Globus pallidus (tissue), 1 donor: Measurements from ENCODE around the gene INTS1.
"Not testable (repeated sequence)": the region's sequence is repeated elsewhere in the genome, so short reads cannot be mapped to it uniquely, and the experiment has no call there.

Experiments
- DNase-seq: peaks from one replicate; pipeline ENCODE4 v3.0.0-alpha.2; 2015; ENCODE audit warnings: low spot score

The INTS1 gene

DNA sequence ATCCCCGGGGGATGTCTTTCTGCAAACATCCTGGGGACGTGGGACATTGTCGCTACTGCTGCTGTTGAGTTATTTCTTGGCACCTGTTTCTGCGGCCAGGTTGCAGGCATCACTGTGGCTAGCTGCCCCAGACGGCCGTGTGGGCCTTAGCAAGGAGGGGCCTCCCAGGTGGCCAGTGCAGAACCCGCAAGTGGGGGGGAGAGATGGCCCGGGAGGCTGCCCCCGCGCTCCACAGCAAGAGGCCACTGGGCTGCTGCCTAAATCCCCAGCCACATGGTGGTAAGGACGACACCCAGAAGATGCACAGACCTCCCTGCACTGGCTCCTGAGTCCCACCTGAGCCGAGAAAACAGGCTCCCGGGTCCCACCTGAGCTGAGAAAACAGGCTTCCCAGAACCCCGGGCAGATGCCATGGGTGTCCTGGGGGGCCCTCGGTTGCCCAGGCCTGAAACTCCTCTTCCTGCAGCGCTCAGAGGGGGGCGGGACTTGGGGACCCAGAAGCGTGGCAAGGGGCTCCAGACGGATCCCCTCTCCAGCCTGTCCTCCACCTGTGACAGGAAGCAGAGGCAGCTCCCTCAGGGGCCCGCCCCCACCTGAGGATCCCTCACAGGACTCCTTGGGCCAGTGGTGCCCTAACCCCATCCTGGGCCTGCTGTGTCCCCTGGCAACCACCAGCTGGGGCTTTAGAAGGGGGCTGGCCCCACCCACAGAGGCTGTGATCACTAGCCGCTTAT lies 25.4 kb upstream of the INTS1 start:
- DNase-seq: no peak

DNA sequence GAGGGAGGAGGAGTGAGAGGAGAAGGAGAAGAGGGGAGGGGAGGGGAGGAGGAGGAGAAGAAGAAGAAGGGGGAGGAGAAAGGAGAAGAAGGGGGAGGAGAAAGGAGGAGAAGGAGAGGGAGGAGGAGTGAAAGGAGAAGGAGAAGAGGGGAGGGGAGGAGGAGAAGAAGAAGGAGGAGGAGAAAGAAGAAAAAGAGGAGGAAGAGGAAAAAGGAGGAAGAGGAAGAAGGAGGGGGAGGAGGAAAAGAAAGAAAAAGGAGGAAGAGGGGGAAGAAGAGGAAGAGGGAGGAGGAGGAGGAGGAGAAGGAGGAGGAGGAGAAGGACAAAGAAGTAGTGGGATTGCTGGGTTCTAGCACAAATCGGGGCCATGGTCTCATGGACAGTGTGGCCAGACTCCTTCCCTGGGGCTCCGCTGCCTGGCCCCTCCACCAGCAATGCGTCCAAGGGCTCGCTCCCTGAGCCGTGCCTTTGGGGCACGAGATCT lies 22.1 kb upstream of the INTS1 start:
- DNase-seq: no peak

DNA sequence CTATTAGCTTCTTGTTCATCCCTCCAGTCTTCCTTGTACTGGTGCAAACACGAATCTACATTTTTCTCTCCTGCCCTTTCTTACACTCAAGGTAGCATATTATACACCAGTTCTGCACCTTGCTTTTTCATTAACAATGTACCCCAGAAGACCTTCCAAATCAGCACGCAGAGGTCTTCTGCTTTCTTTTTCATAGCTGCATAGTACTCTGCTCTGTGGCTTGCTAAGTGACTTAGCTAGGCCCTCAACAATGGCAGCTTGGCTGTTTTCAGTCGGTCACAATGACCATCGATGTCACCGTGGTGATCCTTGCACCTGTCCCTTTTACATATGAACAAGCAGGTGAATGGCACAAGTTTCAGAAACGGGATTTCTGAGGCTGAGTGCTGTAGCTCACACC lies 21.2 kb upstream of the INTS1 start:
- no peak for DNase-seq

DNA sequence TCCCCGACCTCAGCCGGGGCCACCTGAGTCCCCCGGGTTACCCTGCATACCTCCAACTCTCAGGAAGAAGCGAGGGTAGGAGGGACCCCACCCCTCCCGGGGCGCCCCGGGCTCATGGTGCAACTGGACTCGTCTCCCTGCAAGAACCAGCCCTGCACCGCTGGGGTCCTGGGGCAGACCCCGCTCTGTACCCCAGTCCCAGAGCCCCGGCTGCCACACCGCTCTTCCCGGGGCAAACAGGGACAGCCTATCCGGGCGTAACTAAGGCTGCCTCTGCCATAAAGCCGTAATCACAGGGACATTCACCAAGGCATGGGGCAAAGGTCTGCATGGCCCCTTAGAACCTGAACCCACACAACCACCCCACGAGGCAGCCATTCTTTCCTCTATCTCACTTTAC lies 19.7 kb upstream of the INTS1 start:
- DNase-seq: no peak

DNA sequence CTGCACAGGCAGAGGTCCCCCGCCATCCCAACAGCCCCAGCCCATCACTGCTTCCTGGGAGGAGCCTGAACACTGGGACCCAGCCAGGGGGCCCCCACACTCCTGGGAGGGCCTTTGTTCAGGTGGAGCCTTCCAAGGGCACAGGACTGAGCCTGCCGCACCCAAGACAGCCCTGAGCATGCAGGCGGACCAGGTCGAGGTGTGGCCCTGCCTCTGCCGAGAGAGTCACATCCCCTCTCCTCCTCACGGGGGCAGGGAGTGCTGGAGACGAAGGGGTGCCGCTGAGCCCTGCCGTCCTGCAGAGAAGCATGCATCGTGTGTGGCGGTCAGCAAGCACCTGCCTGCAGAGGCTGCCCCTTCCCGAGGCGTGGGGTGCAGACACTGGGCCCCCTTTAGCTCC lies 19.0 kb upstream of the INTS1 start:
- DNase-seq: no peak

DNA sequence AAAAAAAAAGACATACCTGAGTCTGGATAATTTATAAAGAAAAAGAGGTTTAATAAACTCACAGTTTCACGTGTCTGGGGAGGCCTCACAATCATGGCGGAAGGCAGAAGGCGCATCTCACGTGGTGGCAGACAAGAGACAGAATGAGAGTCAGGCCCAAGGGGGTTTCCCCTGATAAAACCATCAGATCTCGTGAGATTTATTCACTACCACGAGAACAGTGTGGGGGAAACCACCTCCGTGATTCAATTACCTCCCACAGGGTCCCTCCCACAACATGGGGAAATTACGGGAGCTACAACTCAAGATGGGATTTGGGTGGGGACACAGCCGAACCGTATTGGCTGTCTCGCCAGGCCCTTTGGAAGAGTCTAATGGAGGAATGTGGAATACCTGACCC lies 17.3 kb upstream of the INTS1 start:
- DNase-seq: no peak

DNA sequence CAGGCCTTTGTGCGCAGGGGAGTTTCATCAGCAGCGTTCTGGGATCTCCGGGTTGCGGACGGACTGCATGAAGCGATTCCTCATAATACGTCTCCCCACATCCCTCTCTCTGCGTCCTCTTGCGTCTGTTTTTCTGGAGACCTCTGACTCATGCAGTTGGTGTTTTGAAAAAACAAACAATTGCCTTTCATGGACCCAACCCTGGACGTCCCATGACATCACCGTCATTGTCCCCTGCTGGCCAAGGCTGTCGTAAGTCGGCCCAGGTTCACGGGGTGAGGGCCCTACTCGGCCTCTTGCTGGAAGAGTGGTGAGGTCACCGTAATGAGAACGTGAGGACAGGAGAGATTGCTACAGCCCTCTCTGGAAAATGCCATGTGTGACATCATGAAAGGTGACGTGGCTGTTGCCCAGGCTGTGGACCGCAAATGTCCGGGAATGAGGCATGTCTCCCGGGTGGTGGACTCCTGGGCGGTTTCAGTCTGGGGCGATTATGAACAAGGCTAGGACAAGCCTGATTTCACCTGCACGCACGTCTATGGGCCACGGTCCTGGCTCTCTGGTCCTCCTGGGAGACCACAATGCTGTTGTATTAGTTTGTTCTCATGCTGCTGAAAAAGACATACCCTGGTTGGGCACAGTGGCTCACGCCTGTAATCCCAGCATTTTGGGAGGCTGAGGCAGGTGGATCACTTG lies 16.5 kb upstream of the INTS1 start:
- DNase-seq: no peak

DNA sequence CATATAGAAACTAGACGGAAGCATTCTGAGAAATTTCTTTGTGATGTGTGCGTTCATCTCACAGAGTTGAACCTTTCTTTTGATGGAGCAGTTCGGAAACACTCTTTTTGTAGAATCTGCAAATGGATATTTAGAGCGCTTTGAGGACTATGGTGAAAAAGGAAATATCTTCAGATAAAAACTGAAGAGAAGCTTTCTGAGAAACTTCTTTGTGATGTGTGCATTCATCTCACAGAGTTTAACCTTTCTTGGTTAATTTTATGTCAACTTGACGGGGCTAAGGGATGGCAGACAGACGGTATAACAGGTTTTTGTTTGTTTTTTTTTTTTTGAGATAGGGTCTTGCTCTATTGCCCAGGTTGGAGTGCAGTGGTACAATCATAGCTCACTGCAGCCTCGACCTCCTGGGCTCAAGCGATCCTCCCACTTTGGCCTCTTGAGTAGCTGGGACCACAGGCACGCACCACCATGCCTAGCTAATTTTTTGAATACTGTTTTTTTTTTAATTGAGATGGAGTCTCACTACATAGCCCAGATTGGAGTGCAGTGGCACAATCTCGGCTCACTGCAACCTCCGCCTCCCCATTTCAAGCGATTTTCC lies 15.2 kb upstream of the INTS1 start:
- DNase-seq: not testable (repeated sequence)

DNA sequence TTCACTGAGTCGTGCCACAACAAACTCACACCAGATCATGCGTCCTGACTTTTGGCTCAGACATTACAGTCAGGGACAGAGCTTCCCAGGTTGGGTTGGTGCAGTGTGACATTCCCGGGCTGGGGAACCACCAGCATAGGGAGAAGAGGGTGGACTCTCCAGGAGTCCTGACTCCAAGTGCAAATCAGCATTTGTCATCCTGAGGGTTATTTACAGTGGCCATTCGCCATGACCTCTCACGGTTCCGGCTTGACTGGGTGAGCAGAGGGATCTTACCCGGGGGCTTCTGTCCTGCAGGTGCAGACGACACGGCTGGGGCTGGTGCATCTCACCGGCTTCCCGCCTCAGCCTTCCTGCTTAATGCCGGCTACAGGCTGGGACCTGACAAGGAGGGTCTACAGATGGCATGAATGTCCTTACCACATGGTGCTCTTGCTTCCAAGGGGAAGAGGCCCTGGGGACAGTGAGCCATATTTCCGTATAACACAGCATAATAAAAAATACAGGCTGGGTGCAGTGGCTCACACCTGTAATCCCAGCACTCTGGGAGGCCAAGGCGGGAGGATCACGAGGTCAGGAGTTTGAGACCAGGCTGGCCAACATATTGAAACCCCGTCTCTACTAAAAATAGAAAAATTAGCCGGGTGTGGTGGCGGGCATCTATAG lies 12.5 kb upstream of the INTS1 start:
- no peak for DNase-seq

DNA sequence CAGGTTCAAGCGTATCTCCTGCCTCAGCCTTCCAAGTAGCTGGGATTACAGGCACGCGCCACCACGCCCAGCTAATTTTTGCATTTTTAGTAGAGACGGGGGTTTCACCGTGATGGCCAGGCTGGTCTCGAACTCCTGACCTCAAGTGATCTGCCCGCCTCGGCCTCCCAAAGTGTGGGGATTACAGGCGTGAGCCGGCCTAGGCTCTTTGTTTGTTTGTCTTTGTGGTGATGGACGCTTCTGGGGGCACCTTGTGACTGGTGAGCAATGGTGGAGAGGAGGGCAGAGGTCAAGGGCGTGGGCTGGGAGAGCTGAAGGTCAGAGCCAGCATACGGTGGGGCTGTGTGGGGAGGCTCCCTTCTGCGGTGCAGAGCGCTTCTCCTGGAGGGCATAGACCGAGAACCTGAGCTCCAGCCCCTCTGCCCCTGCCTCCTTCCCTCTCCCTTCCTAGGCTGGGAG lies 11.3 kb upstream of the INTS1 start:
- DNase-seq: not testable (repeated sequence)

DNA sequence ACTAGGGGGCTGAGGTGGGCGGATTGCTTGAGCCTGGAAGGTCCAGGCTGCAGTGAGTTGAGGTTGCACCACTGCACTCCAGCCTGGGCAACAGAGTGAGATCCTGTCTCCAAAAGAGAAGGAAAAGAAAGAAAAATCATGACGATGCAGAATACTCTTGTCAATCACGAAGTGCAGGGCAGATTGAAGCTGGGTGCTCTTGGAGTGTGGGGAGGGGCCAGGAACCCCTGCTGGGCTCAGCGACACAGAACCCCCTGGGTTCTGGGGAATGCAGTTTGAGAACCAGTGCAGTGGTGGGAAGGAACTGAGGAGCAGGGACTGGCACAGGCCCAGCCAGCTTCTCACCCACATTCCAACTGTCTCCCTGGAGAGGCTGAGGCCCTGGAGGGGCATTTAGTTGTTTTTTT lies 10.8 kb upstream of the INTS1 start:
- DNase-seq: no peak

DNA sequence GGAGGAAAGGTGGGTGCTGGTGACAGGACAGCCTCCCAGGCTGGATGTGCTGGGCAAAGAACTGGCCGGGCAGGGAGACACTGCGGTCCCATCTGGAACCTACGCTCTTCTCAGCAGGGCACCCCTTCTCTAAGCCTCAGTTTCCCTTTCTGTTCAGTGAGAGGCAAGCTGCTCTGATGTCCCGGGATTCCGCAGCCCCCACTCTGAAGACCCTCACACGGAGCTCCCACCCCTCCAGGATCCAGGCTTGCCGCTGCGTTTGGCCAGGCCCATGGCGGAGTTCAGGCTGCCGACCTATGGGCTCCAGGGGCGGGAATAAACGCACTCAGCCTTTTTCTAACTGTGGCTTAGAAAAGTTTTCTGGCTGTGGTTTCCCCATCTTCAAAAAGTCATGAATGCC lies 10.2 kb upstream of the INTS1 start:
- DNase-seq: no peak

DNA sequence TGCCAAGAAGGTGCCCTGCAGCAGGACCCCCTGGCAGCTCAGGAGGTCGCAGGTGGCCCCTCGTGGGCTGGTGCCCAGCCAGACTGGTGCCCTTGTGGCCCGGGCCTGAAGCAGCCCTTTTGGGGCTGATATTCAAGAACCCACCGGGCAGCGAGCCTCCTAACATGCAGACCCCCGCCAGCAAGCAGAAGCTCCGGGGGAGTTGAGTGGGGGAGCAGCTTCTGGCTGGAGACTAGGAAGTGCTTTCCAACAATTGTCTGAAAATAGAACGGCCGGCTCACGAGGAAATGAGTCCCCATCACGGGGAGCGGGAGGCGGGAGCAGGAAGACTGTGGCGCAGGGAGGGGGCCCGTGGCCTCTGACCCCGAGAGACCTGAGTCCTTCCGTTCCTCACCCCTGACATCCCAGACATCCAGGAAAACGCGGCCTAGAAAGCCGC lies 9.5 kb upstream of the INTS1 start:
- DNase-seq: no peak

DNA sequence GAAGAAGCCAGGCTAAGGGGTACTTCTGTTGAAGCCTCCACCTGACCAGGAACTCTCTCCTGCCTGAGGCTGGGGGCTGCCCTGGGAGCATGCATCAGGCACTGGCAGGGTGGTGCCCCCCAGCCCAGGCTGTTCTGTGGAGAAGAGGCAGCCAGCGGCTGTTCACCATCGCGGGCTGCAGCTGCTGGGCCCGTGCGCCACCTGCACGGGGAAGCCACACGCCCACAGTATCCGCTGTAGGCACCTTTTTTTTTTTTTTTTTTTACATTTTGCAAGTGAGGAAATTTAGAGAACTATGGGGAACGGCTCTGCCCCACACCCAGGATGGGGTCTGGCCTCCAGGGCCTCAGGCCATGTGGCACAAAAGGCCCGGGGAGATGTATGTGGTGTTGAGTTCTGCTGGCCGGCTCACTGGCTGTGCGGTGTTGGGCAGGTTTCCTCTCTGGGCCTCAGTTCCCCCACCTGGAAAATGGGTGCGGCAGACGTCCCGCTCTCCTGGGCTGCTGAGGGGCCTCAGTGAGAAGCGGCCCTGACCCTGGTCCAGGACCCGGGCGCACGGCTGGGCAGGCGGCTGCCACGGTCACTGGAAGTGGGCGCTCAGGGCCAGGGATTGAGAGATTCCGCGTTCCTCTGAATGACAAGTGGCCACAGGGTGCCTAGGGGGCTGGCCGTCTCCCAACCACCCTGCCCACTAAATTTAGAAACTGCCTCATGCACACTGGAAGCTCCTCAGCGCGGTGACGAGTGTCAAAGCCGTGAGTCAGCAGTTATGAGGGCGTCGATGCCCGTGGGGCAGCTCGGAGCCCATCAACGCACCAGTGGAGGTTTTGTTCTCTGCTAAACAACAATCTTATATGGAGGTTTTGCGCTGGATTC lies 8.8 kb upstream of the INTS1 start:
- DNase-seq: no peak

DNA sequence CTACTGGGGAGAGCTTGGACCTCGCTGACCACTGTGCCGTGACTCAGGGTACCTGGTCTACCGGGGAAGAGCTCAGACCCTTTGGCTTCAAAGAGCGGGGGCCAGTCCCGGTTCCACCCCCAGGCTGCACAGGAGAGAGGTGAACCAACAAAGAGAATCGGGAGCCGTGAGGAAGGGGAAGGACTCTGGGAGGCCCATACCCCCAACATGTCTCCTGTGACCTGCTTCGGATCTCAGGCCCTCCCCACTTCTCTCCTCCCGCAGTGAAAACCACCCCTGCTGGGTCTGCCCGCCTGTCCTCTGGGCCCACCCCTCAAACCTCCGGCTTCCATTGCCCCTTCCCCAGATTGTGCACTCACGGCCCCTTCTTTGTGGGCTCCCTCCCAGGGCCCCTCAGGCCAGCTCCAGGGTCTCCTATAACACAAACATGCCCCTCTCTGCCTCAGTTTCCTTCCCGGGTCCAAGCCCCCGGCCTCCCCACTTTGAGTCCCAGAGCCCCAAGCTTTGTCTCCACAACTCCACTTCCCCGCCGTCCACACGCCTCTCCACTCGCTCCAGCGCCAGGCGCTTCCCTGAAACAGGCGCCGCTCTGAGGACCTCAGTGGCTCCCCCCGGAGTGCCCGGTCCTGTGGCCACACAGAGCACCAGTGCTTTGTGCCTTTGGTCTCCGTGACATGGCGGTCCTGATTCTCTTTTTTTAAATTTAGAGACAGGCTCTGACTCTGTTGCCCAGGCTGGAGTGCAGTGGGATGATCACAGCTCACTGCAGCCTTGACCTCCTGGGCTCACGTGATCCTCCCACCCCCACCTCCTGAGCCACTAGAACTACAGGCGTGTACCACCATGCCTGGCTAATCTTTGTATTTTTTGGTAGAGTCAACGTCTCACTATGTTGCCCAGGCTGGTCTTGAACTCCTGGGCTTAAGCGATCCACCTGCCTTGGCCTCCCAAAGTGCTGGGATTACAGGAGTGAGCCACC lies 7.5 kb upstream of the INTS1 start:
- DNase-seq: no peak

DNA sequence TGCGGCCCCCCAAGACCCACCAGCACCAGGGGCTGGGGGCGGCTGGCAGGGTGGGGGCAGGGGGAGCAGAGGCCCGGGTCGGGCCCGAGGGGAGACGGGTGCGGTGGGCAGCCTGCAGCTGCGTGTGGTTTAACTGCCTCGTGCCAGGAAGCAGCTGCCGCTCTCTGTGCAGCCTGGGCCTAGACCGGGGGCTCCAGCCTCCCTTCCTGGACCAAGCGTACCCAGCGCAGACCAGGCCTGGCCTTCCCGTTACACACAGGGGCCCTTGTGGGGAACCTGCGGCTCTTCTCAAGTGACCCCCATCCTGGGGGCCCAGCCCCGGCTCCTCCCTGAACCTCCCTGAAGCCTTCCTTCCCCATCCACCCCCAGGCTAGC lies 6.6 kb upstream of the INTS1 start:
- DNase-seq: no peak

DNA sequence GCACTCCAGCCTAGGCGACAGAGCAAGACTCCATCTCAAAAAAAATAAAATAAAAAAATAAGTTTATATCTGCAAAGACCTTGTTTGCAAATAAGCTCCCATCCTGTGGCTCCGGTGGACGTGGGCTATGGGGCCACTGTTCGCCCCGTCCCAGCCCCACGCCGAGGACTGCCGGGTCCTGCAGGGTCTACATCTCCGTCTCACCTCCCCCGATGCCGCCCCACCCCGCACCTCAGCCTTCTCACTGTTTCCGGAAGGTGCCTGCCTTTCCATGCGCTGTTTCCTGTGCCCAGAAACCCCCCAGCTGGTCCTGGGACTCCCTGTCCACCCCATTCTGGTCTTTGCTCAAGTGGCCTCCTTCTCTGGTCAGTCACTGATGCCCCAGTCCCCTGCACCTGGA lies 5.0 kb upstream of the INTS1 start:
- no peak for DNase-seq

DNA sequence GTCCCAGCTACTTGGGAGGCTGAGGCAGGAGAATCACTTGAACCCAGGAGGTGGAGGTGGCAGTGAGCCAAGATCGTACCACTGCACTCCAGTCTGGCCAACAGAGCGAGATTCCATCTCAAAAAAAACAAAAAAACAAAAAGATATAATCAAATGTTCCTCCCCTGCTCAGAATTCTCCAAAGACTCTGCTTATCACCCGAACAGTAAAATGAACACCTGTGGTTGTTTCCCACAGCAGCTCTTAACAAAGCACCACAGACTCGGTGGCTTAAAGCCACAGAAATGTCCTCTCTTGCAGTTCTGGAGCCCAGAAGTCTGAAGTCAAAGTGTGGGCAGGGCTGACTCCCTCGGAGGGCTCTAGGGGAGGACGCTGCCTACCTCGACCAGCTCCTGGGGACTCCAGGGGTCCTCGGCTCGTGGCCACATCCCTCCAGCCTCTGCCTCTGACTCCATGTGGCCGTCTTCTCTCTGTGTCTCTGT lies 4.1 kb upstream of the INTS1 start:
- no peak for DNase-seq

DNA sequence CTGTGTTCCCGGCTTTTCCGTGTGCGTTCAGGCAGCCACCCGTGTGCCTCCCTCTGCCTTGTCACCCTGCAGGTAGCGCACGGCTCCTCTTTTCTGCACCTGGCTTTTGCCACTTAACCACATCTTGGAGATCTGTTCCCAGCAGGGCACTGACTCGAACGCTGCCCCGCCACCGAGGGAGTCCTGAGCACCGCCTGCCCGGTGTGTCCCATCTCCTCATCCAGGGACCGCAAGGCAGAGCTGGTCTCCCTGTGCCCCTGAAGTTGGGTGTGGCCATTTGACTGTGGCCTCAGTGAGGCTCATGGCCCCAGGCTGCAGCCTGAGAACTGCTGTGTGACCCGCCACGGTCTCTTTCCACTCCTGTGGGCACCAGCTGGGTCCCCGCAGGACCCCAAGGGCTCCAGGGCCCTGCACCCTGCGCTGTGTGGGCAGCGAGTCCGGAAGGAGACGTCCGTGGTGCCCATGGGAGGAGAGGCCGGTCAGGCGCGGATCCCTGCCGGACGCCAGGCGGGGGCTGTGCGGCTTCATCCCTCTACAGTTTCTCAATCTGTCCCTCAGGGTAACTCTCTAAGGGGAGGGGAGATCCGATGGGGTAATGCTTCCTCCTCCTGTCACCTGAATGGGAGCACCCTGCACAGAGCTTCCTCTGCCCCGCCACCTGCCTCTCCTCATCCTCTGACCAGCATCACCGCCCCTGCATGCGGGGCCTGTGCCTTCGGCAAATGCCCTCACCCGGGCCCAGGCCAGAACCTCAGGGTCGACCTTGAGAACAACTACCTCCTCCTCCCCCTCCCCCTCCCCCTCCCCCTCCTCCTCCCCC lies 1.8 kb upstream of the INTS1 start:
- no peak for DNase-seq
